A549 (cell line): ENCODE data around the gene C17orf75.

Source experiments
- CEBPB ChIP-seq, 2 experiments: fragments of >200 bp in 1 of 2; sonication (Bioruptor Twin) in 1 of 2; formaldehyde crosslinking in 1 of 2; IDR thresholded peaks; 2 replicates each; pipeline ENCODE4 v1.6.1; 2012 to 2016
- CHD4 ChIP-seq: fragments of 200-600 bp; sonication (generic); IDR thresholded peaks from 2 replicates; pipeline ENCODE4 v1.6.1; 2016; ENCODE audit warnings: antibody characterized with exemption, mild to moderate bottlenecking, borderline replicate concordance
- CTCF ChIP-seq: fragments of >200 bp; sonication (Bioruptor Twin); formaldehyde crosslinking; IDR thresholded peaks from 3 replicates; pipeline ENCODE4 v1.5.1; 2016
- ELK1 ChIP-seq: fragments of 150-350 bp; IDR thresholded peaks from 2 replicates; pipeline ENCODE4 v1.6.1; 2014; ENCODE audit warnings: low read depth, mild to moderate bottlenecking, low read length
- EP300 ChIP-seq, 2 experiments: fragments of >200 bp; sonication (Bioruptor Twin); formaldehyde crosslinking; IDR thresholded peaks; 2 replicates in 1 of 2; 3 replicates in 1 of 2; pipeline ENCODE4 v1.6.1; 2016 to 2017
- HMGXB4 ChIP-seq: fragments of 250-450 bp; sonication (Bioruptor Pico); IDR thresholded peaks from 2 replicates; pipeline ENCODE4 v1.5.0; 2021; ENCODE audit warnings: mild to moderate bottlenecking, moderate library complexity, borderline replicate concordance
- HOXB13 ChIP-seq: fragments of 250-450 bp; sonication (Bioruptor Pico); IDR thresholded peaks from 2 replicates; pipeline ENCODE4 v1.5.0; 2020; ENCODE audit warnings: low read depth, mild to moderate bottlenecking, moderate library complexity
- PBX3 ChIP-seq: IDR thresholded peaks from 2 replicates; pipeline ENCODE4 v1.6.1; 2012
- POLR2A ChIP-seq: IDR thresholded peaks from 2 replicates; pipeline ENCODE4 v1.6.1; 2012; ENCODE audit warnings: mild to moderate bottlenecking, low read length
- RFX5 ChIP-seq: fragments of 450-650 bp; IDR thresholded peaks from 2 replicates; pipeline ENCODE4 v1.7.1; 2014; ENCODE audit warnings: antibody characterized with exemption, mild to moderate bottlenecking, moderate library complexity
- TP53 ChIP-seq: fragments of 250-450 bp; sonication (Bioruptor Pico); IDR thresholded peaks from 2 replicates; pipeline ENCODE4 v1.5.0; 2021; ENCODE audit warnings: mild to moderate bottlenecking, moderate library complexity

- TF ChIP-seq POLR2A (no peak), RFX5 (no peak), EP300 (IDR thresholded peaks at IDR 0.05) (no peak), HOXB13 (CRISPR knock-in tag) (no peak), CTCF (peak; percentile 94), CEBPB (IDR thresholded peaks at IDR 0.05) (no peak), PBX3 (no peak), ELK1 (no peak), TP53 (CRISPR knock-in tag) (no peak), HMGXB4 (CRISPR knock-in tag) (no peak), CHD4 (peak; percentile 54; the same call in 1 of the 2 replicates)
Observed at GRCh38 chr17:32319548-32319905, 22.4 kb downstream of the C17orf75 start.
